HG03159 (cell line): Measurements from ENCODE around the gene ABI3BP.

Experiments
- ATAC-seq: cut with Tn5 transposase; IDR thresholded peaks from one replicate; pipeline ENCODE4 v1.9.1; 2021; ENCODE audit warnings: mild to moderate bottlenecking, moderate library complexity; ENCODE audit not compliant: unreplicated experiment

ABI3BP gene

GRCh38 chr3:100898681-100899080 lies 94.5 kb downstream of the ABI3BP start:
- ATAC-seq, result no peak

- no peak for ATAC-seq
Measured at GRCh38 chr3:100896994-100897393, 96.2 kb downstream of the ABI3BP start.

GRCh38 chr3:100893590-100893989 lies 99.6 kb downstream of the ABI3BP start:
- ATAC-seq, result no peak

GRCh38 chr3:100893108-100893507 lies 100.1 kb downstream of the ABI3BP start:
- no peak for ATAC-seq

- no peak for ATAC-seq
Measured at GRCh38 chr3:100891827-100892226, 101.4 kb downstream of the ABI3BP start.

- ATAC-seq, result peak; percentile 60
Measured at GRCh38 chr3:100891033-100891432, 102.2 kb downstream of the ABI3BP start.

- ATAC-seq, result no peak
Measured at GRCh38 chr3:100888881-100889280, 104.3 kb downstream of the ABI3BP start.

- no peak for ATAC-seq
Measured at GRCh38 chr3:100882571-100882984, 110.6 kb downstream of the ABI3BP start.

- ATAC-seq, result no peak
Measured at GRCh38 chr3:100880845-100881244, 112.4 kb downstream of the ABI3BP start.

- no peak for ATAC-seq
Measured at GRCh38 chr3:100880072-100880471, 113.1 kb downstream of the ABI3BP start.

GRCh38 chr3:100879195-100879810 lies 113.9 kb downstream of the ABI3BP start:
- ATAC-seq, result no peak

- no peak for ATAC-seq
Measured at GRCh38 chr3:100877286-100877685, 115.9 kb downstream of the ABI3BP start.

GRCh38 chr3:100875239-100875638 lies 118.0 kb downstream of the ABI3BP start:
- no peak for ATAC-seq

- ATAC-seq, result no peak
Measured at GRCh38 chr3:100873611-100874010, 119.6 kb downstream of the ABI3BP start.

- no peak for ATAC-seq
Measured at GRCh38 chr3:100871306-100871705, 121.9 kb downstream of the ABI3BP start.

GRCh38 chr3:100869787-100870186 lies 123.4 kb downstream of the ABI3BP start:
- ATAC-seq, result no peak

GRCh38 chr3:100868894-100869293 lies 124.3 kb downstream of the ABI3BP start:
- no peak for ATAC-seq

- ATAC-seq, result no peak
Measured at GRCh38 chr3:100868096-100868495, 125.1 kb downstream of the ABI3BP start.

- ATAC-seq, result no peak
Measured at GRCh38 chr3:100865442-100865841, 127.8 kb downstream of the ABI3BP start.

- no peak for ATAC-seq
Measured at GRCh38 chr3:100864471-100865250, 128.6 kb downstream of the ABI3BP start.

- ATAC-seq, result no peak
Measured at GRCh38 chr3:100857863-100858262, 135.4 kb downstream of the ABI3BP start.

- ATAC-seq, result no peak
Measured at GRCh38 chr3:100856821-100857220, 136.4 kb downstream of the ABI3BP start.
